ENCODE data around the gene ZNF511.

DNA sequence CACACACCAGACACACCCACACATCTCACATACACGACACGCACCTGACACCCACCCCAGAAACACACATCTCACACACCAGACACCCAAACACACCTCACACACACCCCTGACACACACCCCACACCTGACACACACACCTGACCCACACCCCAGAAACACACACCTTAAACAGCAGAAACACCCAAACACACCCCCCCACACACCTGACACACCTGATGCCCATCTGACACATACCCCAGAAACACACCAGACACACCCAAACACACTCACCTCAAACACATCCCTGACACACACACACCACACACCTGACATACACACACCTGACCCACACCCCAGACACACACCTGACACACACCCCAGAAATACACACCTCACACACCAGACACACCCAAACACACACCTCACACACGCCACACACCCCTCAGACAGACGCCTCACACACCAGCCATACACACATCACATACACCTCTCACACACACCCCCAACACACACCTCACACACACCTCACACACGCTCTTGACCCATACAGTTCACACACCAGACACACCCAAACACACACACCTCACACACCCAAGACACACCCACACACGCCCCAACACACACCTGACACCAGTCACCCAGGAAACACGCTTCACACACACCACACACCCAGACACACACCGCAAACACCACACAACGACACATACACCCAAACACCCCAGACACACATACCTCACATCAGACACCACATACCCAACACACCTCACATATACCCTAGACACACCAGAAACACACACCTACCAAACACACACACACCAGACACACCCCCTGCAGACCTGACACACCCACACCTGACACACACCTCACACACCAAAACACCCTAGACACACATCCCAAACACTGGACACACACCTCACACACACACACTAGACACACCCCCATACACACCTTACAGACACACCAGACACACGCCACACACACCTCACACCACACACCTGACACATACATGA, 29.7 kb downstream of the ZNF511 start:
- TF ChIP-seq, protein P1, sequence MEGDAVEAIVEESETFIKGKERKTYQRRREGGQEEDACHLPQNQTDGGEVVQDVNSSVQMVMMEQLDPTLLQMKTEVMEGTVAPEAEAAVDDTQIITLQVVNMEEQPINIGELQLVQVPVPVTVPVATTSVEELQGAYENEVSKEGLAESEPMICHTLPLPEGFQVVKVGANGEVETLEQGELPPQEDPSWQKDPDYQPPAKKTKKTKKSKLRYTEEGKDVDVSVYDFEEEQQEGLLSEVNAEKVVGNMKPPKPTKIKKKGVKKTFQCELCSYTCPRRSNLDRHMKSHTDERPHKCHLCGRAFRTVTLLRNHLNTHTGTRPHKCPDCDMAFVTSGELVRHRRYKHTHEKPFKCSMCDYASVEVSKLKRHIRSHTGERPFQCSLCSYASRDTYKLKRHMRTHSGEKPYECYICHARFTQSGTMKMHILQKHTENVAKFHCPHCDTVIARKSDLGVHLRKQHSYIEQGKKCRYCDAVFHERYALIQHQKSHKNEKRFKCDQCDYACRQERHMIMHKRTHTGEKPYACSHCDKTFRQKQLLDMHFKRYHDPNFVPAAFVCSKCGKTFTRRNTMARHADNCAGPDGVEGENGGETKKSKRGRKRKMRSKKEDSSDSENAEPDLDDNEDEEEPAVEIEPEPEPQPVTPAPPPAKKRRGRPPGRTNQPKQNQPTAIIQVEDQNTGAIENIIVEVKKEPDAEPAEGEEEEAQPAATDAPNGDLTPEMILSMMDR (IDR thresholded peaks at IDR 0.05) = no peak
- TF ChIP-seq POLR2A (IDR thresholded peaks at IDR 0.05) = no peak
